Lung (tissue), 12 donors: ENCODE results near the gene EPHA6. TPM values are rescaled to one million over a fixed set of nuclear protein-coding genes. Genes with fewer than 3 reads are reported as not detected.

Source experiments
- ATAC-seq: fragments of 200-7000 bp; cut with Tn5 transposase; one replicate; pipeline ENCODE4 v1.9.1; 2020; ENCODE audit warnings: moderate number of reproducible peaks; ENCODE audit not compliant: insufficient read depth, low FRiP score
- DNase-seq, 3 donors: peaks; one replicate each; pipeline ENCODE4 v3.0.0-alpha.2; 2013 to 2017
- H3K27ac ChIP-seq, 2 donors: one replicate each; pipeline ENCODE4 v1.5.1; 2013; ENCODE audit warnings: mild to moderate bottlenecking in 2 of 2, moderate library complexity in 2 of 2, control low read depth in 1 of 2, inconsistent platforms in 1 of 2, low read depth in 1 of 2, low read length in 1 of 2
- H3K27me3 ChIP-seq, 3 donors: one replicate each; pipeline ENCODE4 v1.5.1; 2013; ENCODE audit warnings: low read length in 2 of 3; ENCODE audit not compliant: control insufficient read depth in 3 of 3, insufficient read depth in 3 of 3
- H3K36me3 ChIP-seq, 4 donors: one replicate each; pipeline ENCODE4 v1.5.1; 2013; ENCODE audit warnings: low read length in 4 of 4, mild to moderate bottlenecking in 1 of 4, moderate library complexity in 1 of 4; ENCODE audit not compliant: control insufficient read depth in 4 of 4, insufficient read depth in 4 of 4
- H3K4me1 ChIP-seq, 5 donors: one replicate each; pipeline ENCODE4 v1.5.1; 2013; ENCODE audit warnings: low read length in 5 of 5, mild to moderate bottlenecking in 2 of 5, moderate library complexity in 1 of 5; ENCODE audit not compliant: control insufficient read depth in 5 of 5, insufficient read depth in 5 of 5
- H3K4me3 ChIP-seq: one replicate; pipeline ENCODE4 v1.5.1; 2013; ENCODE audit warnings: mild to moderate bottlenecking, control low read depth, moderate library complexity
- H3K9ac ChIP-seq, 2 donors: one replicate each; pipeline ENCODE4 v1.5.1; 2013; ENCODE audit warnings: low read length in 2 of 2, control low read depth in 1 of 2; ENCODE audit not compliant: insufficient read depth in 1 of 2
- H3K9me3 ChIP-seq, 4 donors: one replicate each; pipeline ENCODE4 v1.5.1; 2013; ENCODE audit warnings: low read length in 3 of 4, mild to moderate bottlenecking in 1 of 4, moderate library complexity in 1 of 4; ENCODE audit not compliant: control insufficient read depth in 4 of 4, insufficient read depth in 3 of 4
- WGBS, 2 donors: extraction: QIAGEN DNeasy Blood & Tissue Kit; methylation state at CpG; one replicate each; pipeline ENCODE4 v1.1.7; 2013; 5-methylcytosine and 5-hydroxymethylcytosine counted together
- polyA plus RNA-seq, 2 donors: library from polyadenylated mRNA; stranded (reverse); fragments of 200-250 nt; gene quantifications; one replicate each; pipeline ENCODE4 v1.2.1, GENCODE V29; 2013
- total RNA-seq, 2 donors: library from RNA; depleted of rRNA in 1 of 2; stranded (reverse); fragments of >200 nt in 1 of 2; gene quantifications; one replicate each; pipeline ENCODE4 v1.2.1, GENCODE V29; 2014 to 2021
- TF ChIP-seq, protein P1 (sequence below): IDR thresholded peaks from 2 replicates; pipeline ENCODE4 v1.5.1; 2012; ENCODE audit warnings: mild to moderate bottlenecking; ENCODE audit errors: control extremely low read depth, extremely low read depth
- donor health status: control.
- donor health status: control.
- donor health status: Bipolar disorder and iron deficiency.
- donor health status: healthy.
- donor health status: DM: yes; HTN: yes; CAD: no.

The EPHA6 gene
- total and polyA plus RNA-seq, 4 donors = 0.31 to 1.3 TPM; not detected in 2

- Histone ChIP-seq H3K9ac (no peak overlapping the region), H3K9me3 (no peaks in the 10 kb centered on the region), H3K27me3 (no peaks in the 10 kb centered on the region), H3K4me1 (no peaks in the 10 kb centered on the region), H3K4me3 (no peak overlapping the region), H3K27ac (no peak overlapping the region), H3K36me3 (no peaks in the 10 kb centered on the region)
- ATAC-seq (no peak), DNase-seq (no peak)
- 59 to 61% methylated on average over 1 of the region's 1 CpG for WGBS, 2 donors
- TF ChIP-seq, protein P1, sequence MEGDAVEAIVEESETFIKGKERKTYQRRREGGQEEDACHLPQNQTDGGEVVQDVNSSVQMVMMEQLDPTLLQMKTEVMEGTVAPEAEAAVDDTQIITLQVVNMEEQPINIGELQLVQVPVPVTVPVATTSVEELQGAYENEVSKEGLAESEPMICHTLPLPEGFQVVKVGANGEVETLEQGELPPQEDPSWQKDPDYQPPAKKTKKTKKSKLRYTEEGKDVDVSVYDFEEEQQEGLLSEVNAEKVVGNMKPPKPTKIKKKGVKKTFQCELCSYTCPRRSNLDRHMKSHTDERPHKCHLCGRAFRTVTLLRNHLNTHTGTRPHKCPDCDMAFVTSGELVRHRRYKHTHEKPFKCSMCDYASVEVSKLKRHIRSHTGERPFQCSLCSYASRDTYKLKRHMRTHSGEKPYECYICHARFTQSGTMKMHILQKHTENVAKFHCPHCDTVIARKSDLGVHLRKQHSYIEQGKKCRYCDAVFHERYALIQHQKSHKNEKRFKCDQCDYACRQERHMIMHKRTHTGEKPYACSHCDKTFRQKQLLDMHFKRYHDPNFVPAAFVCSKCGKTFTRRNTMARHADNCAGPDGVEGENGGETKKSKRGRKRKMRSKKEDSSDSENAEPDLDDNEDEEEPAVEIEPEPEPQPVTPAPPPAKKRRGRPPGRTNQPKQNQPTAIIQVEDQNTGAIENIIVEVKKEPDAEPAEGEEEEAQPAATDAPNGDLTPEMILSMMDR = no peak
Measured at GRCh38 chr3:97197830-97198229, 383.4 kb downstream of the EPHA6 start.

- H3K4me1 ChIP-seq = no peaks in the 10 kb centered on the region
- WGBS, 2 donors = 90 to 93% methylated on average over 3 of the region's 3 CpGs
- no peak for DNase-seq
- H3K27me3 ChIP-seq = no peaks in the 10 kb centered on the region
- no peaks in the 10 kb centered on the region for H3K9me3 ChIP-seq
- H3K27ac ChIP-seq = no peak overlapping the region
- H3K9ac ChIP-seq = no peak overlapping the region
- no peak overlapping the region for H3K4me3 ChIP-seq
- ATAC-seq = no peak
- no peaks in the 10 kb centered on the region for H3K36me3 ChIP-seq
- TF ChIP-seq, protein P1 = no peak
Measured at GRCh38 chr3:97200387-97200786, 386.0 kb downstream of the EPHA6 start.

DNA sequence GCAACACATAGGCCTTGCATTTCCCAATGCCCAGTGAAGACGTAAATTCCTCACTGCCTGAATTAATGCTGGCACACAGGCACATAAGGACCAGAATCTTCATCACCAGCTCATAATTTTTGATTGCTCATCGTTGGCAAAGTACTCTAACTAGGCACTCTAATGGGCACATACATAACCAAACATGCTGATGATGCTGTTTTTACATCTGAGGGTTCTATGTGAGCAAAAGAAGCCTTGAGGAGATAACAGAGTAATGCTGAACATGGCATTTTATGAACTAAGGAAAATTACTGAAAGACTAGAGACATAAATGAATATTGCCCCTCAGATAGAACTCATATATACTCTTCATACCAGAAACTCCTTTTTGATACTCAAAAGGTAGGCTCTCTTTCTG, 387.4 kb downstream of the EPHA6 start:
- Histone ChIP-seq H3K9ac (no peak overlapping the region), H3K4me1 (no peaks in the 10 kb centered on the region), H3K27me3 (no peaks in the 10 kb centered on the region), H3K4me3 (no peak overlapping the region), H3K27ac (no peak overlapping the region), H3K9me3 (no peaks in the 10 kb centered on the region), H3K36me3 (no peaks in the 10 kb centered on the region)
- WGBS, 2 donors = 71 to 80% methylated on average over 2 of the region's 2 CpGs
- ATAC-seq = no peak
- TF ChIP-seq, protein P1 = no peak
- DNase-seq = no peak

- no peak for ATAC-seq
- H3K4me3 ChIP-seq = no peak overlapping the region
- H3K36me3 ChIP-seq = no peaks in the 10 kb centered on the region
- TF ChIP-seq, protein P1 = no peak
- no peak overlapping the region for H3K9ac ChIP-seq
- WGBS, 2 donors = 71 to 76% methylated on average over 1 of the region's 1 CpG
- H3K27me3 ChIP-seq = no peaks in the 10 kb centered on the region
- no peaks in the 10 kb centered on the region for H3K9me3 ChIP-seq
- peaks cover 0 to 6% (median 0%) of the 10 kb centered on the region in 5 donors for H3K4me1 ChIP-seq
- H3K27ac ChIP-seq = no peak overlapping the region
- DNase-seq = no peak
Measured at GRCh38 chr3:97228966-97229365, 414.6 kb downstream of the EPHA6 start.
